Activated CD4-positive, alpha-beta memory T cell treated with anti-CD3 and anti-CD28 coated beads for 36 hours (primary cell): ENCODE data around the gene ZC3H12C. TPM values are rescaled to one million over a fixed set of nuclear protein-coding genes. Genes with fewer than 3 reads are reported as not detected.
A peak's percentile ranks its signal among the peaks of the same experiment; 100 is the strongest.

Experiments used
- CTCF ChIA-PET: fragments of 350-600 bp; sonication (Branson Sonifier 250); formaldehyde crosslinking; loops from one replicate; lab custom pipeline; 2021; ENCODE audit warnings: antibody characterized with exemption, inconsistent platforms; lab: Charles Lee
- POLR2A ChIA-PET: fragments of 350-600 bp; sonication (Branson Sonifier 250); formaldehyde crosslinking; loops from one replicate; lab custom pipeline; 2021; ENCODE audit warnings: antibody characterized with exemption; lab: Charles Lee
- DNase-seq: peaks from one replicate; pipeline ENCODE4 v3.0.0-alpha.2; 2020
- H3K27ac Mint-ChIP-seq: one replicate; pipeline ENCODE4 v1.8.0; 2021; ENCODE audit warnings: mixed read lengths
- H3K27me3 Mint-ChIP-seq: one replicate; pipeline ENCODE4 v1.8.0; 2021; ENCODE audit warnings: mixed read lengths
- H3K36me3 Mint-ChIP-seq: one replicate; pipeline ENCODE4 v1.8.0; 2021; ENCODE audit warnings: mixed read lengths
- H3K4me1 Mint-ChIP-seq: one replicate; pipeline ENCODE4 v1.8.0; 2021; ENCODE audit warnings: low read depth, mixed read lengths
- H3K4me3 Mint-ChIP-seq: one replicate; pipeline ENCODE4 v1.8.0; 2021; ENCODE audit warnings: mild to moderate bottlenecking, mixed read lengths
- H3K9me3 Mint-ChIP-seq: one replicate; pipeline ENCODE4 v1.8.0; 2021; ENCODE audit warnings: mixed read lengths
- intact Hi-C: fragments of 100-400 bp; cut with micrococcal nuclease; formaldehyde crosslinking; loops from one replicate; pipeline ENCODE4 v1.15.1; 2023
- total RNA-seq, 2 experiments: library from RNA; stranded (reverse); gene quantifications; one replicate each; pipeline ENCODE4 v1.2.3, GENCODE V29; 2021

ZC3H12C gene
- total RNA-seq, 2 experiments from 2014 or later, result 0.46 to 0.69 TPM

GRCh38 chr11:110092111-110092514, 1.1 kb upstream of the ZC3H12C start:
- DNase-seq, result no peak
- ChIA-PET CTCF (interaction anchor here (1.4 kb wide), 1 partner anchor 14 kb away, joined by 6 read pairs; no protein-coding TSS in a partner anchor), POLR2A (no interaction called here)
- H3K4me3 Mint-ChIP-seq, result peak overlapping the region; percentile 74
- peaks cover 9% of the 10 kb centered on the region for H3K4me1 Mint-ChIP-seq
- no peak overlapping the region for H3K27ac Mint-ChIP-seq
- H3K27me3 Mint-ChIP-seq, result peaks cover 39% of the 10 kb centered on the region
- no peaks in the 10 kb centered on the region for H3K9me3 Mint-ChIP-seq
- intact Hi-C loops, result loop anchor here (5.0 kb wide), 3 partner anchors 145 to 340 kb away; no protein-coding TSS in a partner anchor
- H3K36me3 Mint-ChIP-seq, result no peaks in the 10 kb centered on the region

GRCh38 chr11:110093407-110094297, 460 bp downstream of the ZC3H12C start:
- no peak overlapping the region for H3K27ac Mint-ChIP-seq
- peak overlapping the region; percentile 55 for H3K4me3 Mint-ChIP-seq
- peak; percentile 13 for DNase-seq
- intact Hi-C loops, result loop anchor here (5.0 kb wide), 3 partner anchors 146 to 339 kb away; no protein-coding TSS in a partner anchor
- peaks cover 9% of the 10 kb centered on the region for H3K4me1 Mint-ChIP-seq
- CTCF ChIA-PET, result interaction anchor here (1.4 kb wide), 1 partner anchor 16 kb away, joined by 6 read pairs; no protein-coding TSS in a partner anchor
- POLR2A ChIA-PET, result no interaction called here
- peaks cover 43% of the 10 kb centered on the region for H3K27me3 Mint-ChIP-seq
- H3K36me3 Mint-ChIP-seq, result no peaks in the 10 kb centered on the region
- H3K9me3 Mint-ChIP-seq, result no peaks in the 10 kb centered on the region

- CTCF ChIA-PET, result no interaction called here
- DNase-seq, result no peak
- peak overlapping the region; percentile 55 for H3K4me3 Mint-ChIP-seq
- no peaks in the 10 kb centered on the region for H3K36me3 Mint-ChIP-seq
- H3K4me1 Mint-ChIP-seq, result peaks cover 9% of the 10 kb centered on the region
- POLR2A ChIA-PET, result no interaction called here
- intact Hi-C loops, result loop anchor here (5.0 kb wide), 3 partner anchors 147 to 338 kb away; no protein-coding TSS in a partner anchor
- no peaks in the 10 kb centered on the region for H3K9me3 Mint-ChIP-seq
- H3K27me3 Mint-ChIP-seq, result peaks cover 41% of the 10 kb centered on the region
- no peak overlapping the region for H3K27ac Mint-ChIP-seq
Measured at GRCh38 chr11:110094298-110095285, 1.4 kb downstream of the ZC3H12C start.

- H3K9me3 Mint-ChIP-seq, result no peaks in the 10 kb centered on the region
- H3K4me3 Mint-ChIP-seq, result no peak overlapping the region
- no peak overlapping the region for H3K27ac Mint-ChIP-seq
- peaks cover 41% of the 10 kb centered on the region for H3K27me3 Mint-ChIP-seq
- ChIA-PET POLR2A (no interaction called here), CTCF (no interaction called here)
- intact Hi-C loops, result no loop called here
- H3K36me3 Mint-ChIP-seq, result no peaks in the 10 kb centered on the region
- DNase-seq, result no peak
- peaks cover 9% of the 10 kb centered on the region for H3K4me1 Mint-ChIP-seq
Measured at GRCh38 chr11:110095554-110095953, 2.4 kb downstream of the ZC3H12C start.

- Mint-ChIP-seq H3K27ac (no peak overlapping the region), H3K27me3 (peaks cover 40% of the 10 kb centered on the region), H3K9me3 (no peaks in the 10 kb centered on the region), H3K4me3 (no peak overlapping the region), H3K36me3 (no peaks in the 10 kb centered on the region), H3K4me1 (peaks cover 9% of the 10 kb centered on the region)
- intact Hi-C loops, result no loop called here
- DNase-seq, result no peak
- ChIA-PET CTCF (no interaction called here), POLR2A (no interaction called here)
Measured at GRCh38 chr11:110096496-110096895, 3.3 kb downstream of the ZC3H12C start.

GRCh38 chr11:110097459-110098012, 4.3 kb downstream of the ZC3H12C start:
- H3K27ac Mint-ChIP-seq, result no peak overlapping the region
- H3K9me3 Mint-ChIP-seq, result no peaks in the 10 kb centered on the region
- ChIA-PET POLR2A (no interaction called here), CTCF (no interaction called here)
- peaks cover 6% of the 10 kb centered on the region for H3K4me1 Mint-ChIP-seq
- no peak for DNase-seq
- intact Hi-C loops, result no loop called here
- H3K36me3 Mint-ChIP-seq, result no peaks in the 10 kb centered on the region
- H3K27me3 Mint-ChIP-seq, result peaks cover 30% of the 10 kb centered on the region
- no peak overlapping the region for H3K4me3 Mint-ChIP-seq

GRCh38 chr11:110098645-110099044, 5.5 kb downstream of the ZC3H12C start:
- DNase-seq, result no peak
- H3K9me3 Mint-ChIP-seq, result no peaks in the 10 kb centered on the region
- peaks cover 5% of the 10 kb centered on the region for H3K4me1 Mint-ChIP-seq
- CTCF ChIA-PET, result no interaction called here
- peaks cover 28% of the 10 kb centered on the region for H3K27me3 Mint-ChIP-seq
- POLR2A ChIA-PET, result no interaction called here
- no peak overlapping the region for H3K27ac Mint-ChIP-seq
- H3K36me3 Mint-ChIP-seq, result no peaks in the 10 kb centered on the region
- intact Hi-C loops, result no loop called here
- H3K4me3 Mint-ChIP-seq, result no peak overlapping the region

GRCh38 chr11:110100476-110101240, 7.5 kb downstream of the ZC3H12C start:
- Mint-ChIP-seq H3K27me3 (peaks cover 15% of the 10 kb centered on the region), H3K9me3 (no peaks in the 10 kb centered on the region), H3K4me3 (no peak overlapping the region), H3K27ac (no peak overlapping the region), H3K36me3 (no peaks in the 10 kb centered on the region), H3K4me1 (no peaks in the 10 kb centered on the region)
- ChIA-PET POLR2A (no interaction called here), CTCF (no interaction called here)
- intact Hi-C loops, result loop anchor here (1.0 kb wide), 1 partner anchor 12 kb away; no protein-coding TSS in a partner anchor
- DNase-seq, result no peak

GRCh38 chr11:110106713-110107274, 13.6 kb downstream of the ZC3H12C start:
- H3K27me3 Mint-ChIP-seq, result no peaks in the 10 kb centered on the region
- H3K9me3 Mint-ChIP-seq, result peaks cover 6% of the 10 kb centered on the region
- CTCF ChIA-PET, result interaction anchor here (0.7 kb wide), 1 partner anchor 94 kb away, joined by 4 read pairs; no protein-coding TSS in a partner anchor
- H3K4me3 Mint-ChIP-seq, result no peak overlapping the region
- DNase-seq, result no peak
- POLR2A ChIA-PET, result no interaction called here
- intact Hi-C loops, result no loop called here
- no peak overlapping the region for H3K27ac Mint-ChIP-seq
- no peaks in the 10 kb centered on the region for H3K36me3 Mint-ChIP-seq
- H3K4me1 Mint-ChIP-seq, result no peaks in the 10 kb centered on the region

GRCh38 chr11:110110854-110111253, 17.7 kb downstream of the ZC3H12C start:
- no peak overlapping the region for H3K4me3 Mint-ChIP-seq
- no peak overlapping the region for H3K27ac Mint-ChIP-seq
- no peak for DNase-seq
- H3K27me3 Mint-ChIP-seq, result peaks cover 2% of the 10 kb centered on the region
- no peaks in the 10 kb centered on the region for H3K4me1 Mint-ChIP-seq
- H3K9me3 Mint-ChIP-seq, result peaks cover 6% of the 10 kb centered on the region
- POLR2A ChIA-PET, result no interaction called here
- intact Hi-C loops, result no loop called here
- no peaks in the 10 kb centered on the region for H3K36me3 Mint-ChIP-seq
- CTCF ChIA-PET, result interaction anchor here (0.7 kb wide), 1 partner anchor 91 kb away, joined by 3 read pairs; no protein-coding TSS in a partner anchor

GRCh38 chr11:110112457-110112856, 19.3 kb downstream of the ZC3H12C start:
- Mint-ChIP-seq H3K27ac (no peak overlapping the region), H3K9me3 (no peaks in the 10 kb centered on the region), H3K4me1 (no peaks in the 10 kb centered on the region), H3K4me3 (no peak overlapping the region), H3K27me3 (peaks cover 4% of the 10 kb centered on the region), H3K36me3 (no peaks in the 10 kb centered on the region)
- ChIA-PET CTCF (no interaction called here), POLR2A (no interaction called here)
- intact Hi-C loops, result loop anchor here (1.0 kb wide), 1 partner anchor 12 kb away; no protein-coding TSS in a partner anchor
- DNase-seq, result no peak
